Upper lobe of left lung (tissue), 6 donors: ENCODE data around the gene SMOC2. TPM values are rescaled to one million over a fixed set of nuclear protein-coding genes. Genes with fewer than 3 reads are reported as not detected.

Source experiments
- ATAC-seq, 2 donors: fragments of 200-7000 bp; cut with Tn5 transposase; one replicate each; pipeline ENCODE4 v1.9.1; 2022; ENCODE audit warnings: mild to moderate bottlenecking in 2 of 2, moderate library complexity in 2 of 2; ENCODE audit not compliant: low FRiP score in 2 of 2
- DNase-seq, 2 donors: peaks; one replicate each; pipeline ENCODE4 v3.0.0-alpha.2; 2019 to 2020
- H3K27ac ChIP-seq, 4 donors: fragments of 200-600 bp; sonication (generic); one replicate each; pipeline ENCODE4 v1.5.1; 2016 to 2019
- H3K27me3 ChIP-seq, 4 donors: fragments of 200-600 bp; sonication (generic); one replicate each; pipeline ENCODE4 v1.5.1; 2017 to 2019
- H3K36me3 ChIP-seq, 4 donors: fragments of 200-600 bp; sonication (generic); one replicate each; pipeline ENCODE4 v1.5.1; 2016 to 2019
- H3K4me1 ChIP-seq, 4 donors: fragments of 200-600 bp; sonication (generic); one replicate each; pipeline ENCODE4 v1.5.1; 2018 to 2019
- H3K4me3 ChIP-seq, 4 donors: fragments of 200-600 bp; sonication (generic); one replicate each; pipeline ENCODE4 v1.5.1; 2017 to 2019; ENCODE audit warnings: mild to moderate bottlenecking in 2 of 4, moderate library complexity in 1 of 4
- H3K9me3 ChIP-seq, 4 donors: fragments of 200-600 bp; sonication (generic); one replicate each; pipeline ENCODE4 v1.5.1; 2018 to 2019
- CTCF ChIP-seq, 6 experiments: fragments of 450-650 bp in 4 of 6; fragments of 200-600 bp in 2 of 6; sonication (generic) in 2 of 6; IDR thresholded peaks; one replicate each; pipeline ENCODE4 v1.5.1; 2016 to 2019; ENCODE audit warnings: antibody characterized with exemption in 6 of 6
- EP300 ChIP-seq, 4 donors: sonication (generic); formaldehyde crosslinking; IDR thresholded peaks; one replicate each; pipeline ENCODE4 v1.5.1; 2017; ENCODE audit warnings: antibody characterized with exemption in 4 of 4, control low read depth in 2 of 4
- POLR2A ChIP-seq, 4 donors: fragments of 450-650 bp; IDR thresholded peaks; one replicate each; pipeline ENCODE4 v1.5.1; 2016 to 2017; ENCODE audit warnings: antibody characterized with exemption in 4 of 4, mild to moderate bottlenecking in 2 of 4
- POLR2AphosphoS5 ChIP-seq, 2 donors: sonication (generic); formaldehyde crosslinking; IDR thresholded peaks; one replicate each; pipeline ENCODE4 v1.5.1; 2017; ENCODE audit warnings: antibody characterized with exemption in 2 of 2
- WGBS, 2 donors: methylation state at CpG; one replicate each; pipeline ENCODE4 v1.1.5; 2017 to 2018; 5-methylcytosine and 5-hydroxymethylcytosine counted together
- total RNA-seq, 6 donors: library from RNA; depleted of rRNA in 4 of 6; stranded (reverse); fragments of >200 nt in 4 of 6; gene quantifications; one replicate each; pipeline versions ENCODE4 v1.1.0 to v1.2.1, GENCODE V29; 2016 to 2021
- donor health status: DM: no; HTN: no; CAD: no; lungs with moderate emphysema.
- donor health status: DM: no; HTN: yes; CAD: no; lungs with severe emphysema.

Gene SMOC2
- total RNA-seq, 6 donors from 2014 or later = 1.0 to 18.9 (median 5.0) TPM

- H3K4me3 ChIP-seq = no peak overlapping the region
- DNase-seq (no peak), ATAC-seq (no peak)
- 88 to 92% methylated on average over 13 of the region's 14 CpGs for WGBS, 2 donors
- H3K36me3 ChIP-seq = no peaks in the 10 kb centered on the region
- no peaks in the 10 kb centered on the region for H3K27me3 ChIP-seq
- TF ChIP-seq POLR2A (IDR thresholded peaks at IDR 0.05) = no peak
- H3K27ac ChIP-seq = no peak overlapping the region
- H3K9me3 ChIP-seq = peaks cover 0 to 6% (median 0%) of the 10 kb centered on the region in 4 donors
- peaks cover 0 to 3% (median under 1%) of the 10 kb centered on the region in 4 donors for H3K4me1 ChIP-seq
Measured at GRCh38 chr6:168655462-168656152, 214.6 kb downstream of the SMOC2 start.

GRCh38 chr6:168658059-168658458 lies 217.1 kb downstream of the SMOC2 start:
- Histone ChIP-seq H3K9me3 (peaks cover 0 to 6% (median 0%) of the 10 kb centered on the region in 4 donors), H3K4me3 (no peak overlapping the region), H3K27me3 (no peaks in the 10 kb centered on the region), H3K36me3 (no peaks in the 10 kb centered on the region), H3K4me1 (no peaks in the 10 kb centered on the region), H3K27ac (no peak overlapping the region)
- ATAC-seq (peak in 1 of 2 donors; percentile 9), DNase-seq (no peak)
- TF ChIP-seq POLR2A (IDR thresholded peaks at IDR 0.05) = no peak
- no peak for TF ChIP-seq CTCF (IDR thresholded peaks at IDR 0.05)
- no peak for TF ChIP-seq POLR2AphosphoS5 (IDR thresholded peaks at IDR 0.05)
- no peak for TF ChIP-seq EP300 (IDR thresholded peaks at IDR 0.05)
- 88 to 94% methylated on average over 1 of the region's 1 CpG for WGBS, 2 donors

- H3K27me3 ChIP-seq = no peaks in the 10 kb centered on the region
- H3K27ac ChIP-seq = no peak overlapping the region
- 98 to 99% methylated on average over 14 of the region's 14 CpGs for WGBS, 2 donors
- ATAC-seq (no peak), DNase-seq (no peak)
- TF ChIP-seq POLR2AphosphoS5 (IDR thresholded peaks at IDR 0.05) = no peak
- TF ChIP-seq EP300 (IDR thresholded peaks at IDR 0.05) = no peak
- TF ChIP-seq POLR2A (IDR thresholded peaks at IDR 0.05) = no peak
- no peak for TF ChIP-seq CTCF (IDR thresholded peaks at IDR 0.05)
- peaks cover 0 to 6% (median 0%) of the 10 kb centered on the region in 4 donors for H3K9me3 ChIP-seq
- H3K4me1 ChIP-seq = no peaks in the 10 kb centered on the region
- no peak overlapping the region for H3K4me3 ChIP-seq
- H3K36me3 ChIP-seq = no peaks in the 10 kb centered on the region
Measured at GRCh38 chr6:168660400-168660945, 219.5 kb downstream of the SMOC2 start.

- peaks cover 0 to 5% (median 0%) of the 10 kb centered on the region in 4 donors for H3K9me3 ChIP-seq
- no peaks in the 10 kb centered on the region for H3K27me3 ChIP-seq
- DNase-seq (peak; percentile 10 to 63), ATAC-seq (no peak)
- no peaks in the 10 kb centered on the region for H3K4me1 ChIP-seq
- TF ChIP-seq POLR2AphosphoS5 (IDR thresholded peaks at IDR 0.05) = no peak
- no peak for TF ChIP-seq CTCF (IDR thresholded peaks at IDR 0.05)
- TF ChIP-seq EP300 (IDR thresholded peaks at IDR 0.05) = no peak
- TF ChIP-seq POLR2A (IDR thresholded peaks at IDR 0.05) = no peak
- H3K27ac ChIP-seq = no peak overlapping the region
- no peak overlapping the region for H3K4me3 ChIP-seq
- 84 to 86% methylated on average over 17 of the region's 17 CpGs for WGBS, 2 donors
- no peaks in the 10 kb centered on the region for H3K36me3 ChIP-seq
Measured at GRCh38 chr6:168662301-168662936, 221.4 kb downstream of the SMOC2 start.

- WGBS, 2 donors = 50 to 69% methylated on average over 7 of the region's 7 CpGs
- Histone ChIP-seq H3K27me3 (no peaks in the 10 kb centered on the region), H3K4me3 (no peak overlapping the region), H3K27ac (no peak overlapping the region), H3K9me3 (no peaks in the 10 kb centered on the region), H3K36me3 (no peaks in the 10 kb centered on the region), H3K4me1 (no peaks in the 10 kb centered on the region)
- ATAC-seq (no peak), DNase-seq (peak in 1 of 2 donors; percentile 6)
- TF ChIP-seq EP300 (IDR thresholded peaks at IDR 0.05) = no peak
- no peak for TF ChIP-seq POLR2AphosphoS5 (IDR thresholded peaks at IDR 0.05)
- no peak for TF ChIP-seq CTCF (IDR thresholded peaks at IDR 0.05)
- no peak for TF ChIP-seq POLR2A (IDR thresholded peaks at IDR 0.05)
Measured at GRCh38 chr6:168663041-168663440, 222.1 kb downstream of the SMOC2 start.
